WERI-Rb-1 (cell line): ENCODE data around the gene DAAM1.
A peak's percentile ranks its signal among the peaks of the same experiment; 100 is the strongest.

Experiments used
- DNase-seq: peaks from one replicate; pipeline ENCODE4 v3.0.0-alpha.2; 2020
- H3K27ac ChIP-seq: fragments of 250-450 bp; sonication (Bioruptor Pico); 2 replicates; pipeline ENCODE4 v1.5.1; 2020; ENCODE audit warnings: mild to moderate bottlenecking, moderate library complexity
- H3K27me3 ChIP-seq: fragments of 250-450 bp; sonication (Bioruptor Pico); 2 replicates; pipeline ENCODE4 v1.5.1; 2021; ENCODE audit warnings: mild to moderate bottlenecking, low read depth, moderate library complexity; ENCODE audit not compliant: insufficient read depth, severe bottlenecking
- H3K36me3 ChIP-seq: fragments of 250-450 bp; sonication (Bioruptor Pico); 2 replicates; pipeline ENCODE4 v1.5.1; 2020; ENCODE audit warnings: mild to moderate bottlenecking, moderate library complexity
- H3K4me3 ChIP-seq: 2 replicates; pipeline ENCODE4 v1.5.1; 2011; ENCODE audit warnings: low read depth, mild to moderate bottlenecking, control low read depth, low read length
- H3K9me3 ChIP-seq: fragments of 250-450 bp; sonication (Bioruptor Pico); 2 replicates; pipeline ENCODE4 v1.5.1; 2021; ENCODE audit warnings: mild to moderate bottlenecking, moderate library complexity; ENCODE audit not compliant: severe bottlenecking
- CTCF ChIP-seq: IDR thresholded peaks from 2 replicates; pipeline ENCODE4 v1.5.1; 2011; ENCODE audit warnings: low read depth, mild to moderate bottlenecking, control low read depth, inconsistent platforms, low read length

DAAM1 gene

DNA sequence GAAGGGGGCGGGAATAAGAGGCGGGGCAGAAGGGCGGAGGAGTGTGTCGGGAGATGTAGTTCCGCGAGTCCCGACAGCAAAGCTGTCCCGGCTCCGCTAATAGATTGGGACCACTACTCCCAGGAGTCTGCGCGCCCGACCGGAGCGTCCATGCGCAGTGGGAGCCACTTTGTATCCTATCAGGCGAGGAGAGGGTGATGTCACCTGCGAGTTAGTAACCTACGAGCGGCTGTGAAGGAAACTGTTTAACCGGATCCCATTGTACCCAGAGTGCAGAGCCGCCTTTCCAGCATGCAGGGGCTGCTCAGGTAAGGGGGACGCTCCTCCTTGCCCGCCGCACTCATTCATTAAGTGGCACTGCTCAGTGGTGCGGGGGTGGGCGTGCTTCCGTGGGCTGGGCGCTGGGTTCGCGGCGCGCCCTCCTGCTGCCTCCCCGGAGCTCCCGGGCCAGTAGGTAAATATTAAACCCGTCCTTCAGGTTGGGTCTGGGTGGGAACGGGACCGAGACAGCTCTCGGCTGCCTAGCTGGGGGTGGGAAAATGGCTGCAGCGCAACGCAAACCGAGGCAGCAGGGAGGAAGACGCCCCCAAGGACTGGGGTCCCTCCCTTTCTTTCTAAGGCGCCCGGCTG lies at the start of gene DAAM1:
TSS of gene DAAM1 (plus strand) at position 207 of the 630 bp plus-strand sequence. CDS start 74,811 bp downstream, outside the sequence.
- H3K36me3 ChIP-seq, result no peaks in the 10 kb centered on the region
- H3K27me3 ChIP-seq, result no peaks in the 10 kb centered on the region
- H3K9me3 ChIP-seq, result no peaks in the 10 kb centered on the region
- no peak for TF ChIP-seq CTCF
- peak within 1 kb of the TSS; percentile 88 for H3K27ac ChIP-seq
- DNase-seq, result peak; percentile 98
- H3K4me3 ChIP-seq, result peak within 1 kb of the TSS; percentile 91

GRCh38 chr14:59139324-59139723 lies 49.1 kb upstream of the DAAM1 start:
- Histone ChIP-seq H3K27ac (peak overlapping the region; percentile 83), H3K27me3 (no peaks in the 10 kb centered on the region), H3K4me3 (no peak overlapping the region), H3K9me3 (no peaks in the 10 kb centered on the region), H3K36me3 (no peaks in the 10 kb centered on the region)
- no peak for TF ChIP-seq CTCF
- no peak for DNase-seq

- Histone ChIP-seq H3K27ac (peak overlapping the region; percentile 83), H3K4me3 (no peak overlapping the region), H3K9me3 (no peaks in the 10 kb centered on the region), H3K27me3 (no peaks in the 10 kb centered on the region), H3K36me3 (no peaks in the 10 kb centered on the region)
- no peak for TF ChIP-seq CTCF
- peak; percentile 29 for DNase-seq
Measured at GRCh38 chr14:59140106-59140843, 48.2 kb upstream of the DAAM1 start.

GRCh38 chr14:59146484-59146883 lies 42.0 kb upstream of the DAAM1 start:
- DNase-seq, result no peak
- H3K9me3 ChIP-seq, result no peaks in the 10 kb centered on the region
- no peak for TF ChIP-seq CTCF
- H3K27ac ChIP-seq, result no peak overlapping the region
- H3K4me3 ChIP-seq, result no peak overlapping the region
- H3K27me3 ChIP-seq, result no peaks in the 10 kb centered on the region
- no peaks in the 10 kb centered on the region for H3K36me3 ChIP-seq

GRCh38 chr14:59147007-59147406 lies 41.5 kb upstream of the DAAM1 start:
- Histone ChIP-seq H3K27me3 (no peaks in the 10 kb centered on the region), H3K27ac (no peak overlapping the region), H3K9me3 (no peaks in the 10 kb centered on the region), H3K36me3 (no peaks in the 10 kb centered on the region), H3K4me3 (no peak overlapping the region)
- TF ChIP-seq CTCF, result no peak
- no peak for DNase-seq
